Hair follicle dermal papilla cell (primary cell): ENCODE results near the gene NBPF3. TPM values are rescaled to one million over a fixed set of nuclear protein-coding genes. Genes with fewer than 3 reads are reported as not detected.

Experiments
- total RNA-seq: library from RNA; depleted of rRNA; stranded (reverse); fragments of >200 nt; gene quantifications from 2 replicates; pipeline ENCODE4 v1.2.3, GENCODE V29; 2012

NBPF3 gene, protein sequence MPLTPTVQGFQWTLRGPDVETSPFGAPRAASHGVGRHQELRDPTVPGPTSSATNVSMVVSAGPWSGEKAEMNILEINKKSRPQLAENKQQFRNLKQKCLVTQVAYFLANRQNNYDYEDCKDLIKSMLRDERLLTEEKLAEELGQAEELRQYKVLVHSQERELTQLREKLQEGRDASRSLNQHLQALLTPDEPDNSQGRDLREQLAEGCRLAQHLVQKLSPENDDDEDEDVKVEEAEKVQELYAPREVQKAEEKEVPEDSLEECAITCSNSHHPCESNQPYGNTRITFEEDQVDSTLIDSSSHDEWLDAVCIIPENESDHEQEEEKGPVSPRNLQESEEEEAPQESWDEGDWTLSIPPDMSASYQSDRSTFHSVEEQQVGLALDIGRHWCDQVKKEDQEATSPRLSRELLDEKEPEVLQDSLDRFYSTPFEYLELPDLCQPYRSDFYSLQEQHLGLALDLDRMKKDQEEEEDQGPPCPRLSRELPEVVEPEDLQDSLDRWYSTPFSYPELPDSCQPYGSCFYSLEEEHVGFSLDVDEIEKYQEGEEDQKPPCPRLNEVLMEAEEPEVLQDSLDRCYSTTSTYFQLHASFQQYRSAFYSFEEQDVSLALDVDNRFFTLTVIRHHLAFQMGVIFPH
- 24.7 and 29.3 TPM in 2 replicates for total RNA-seq

GRCh38 chr1:21439721-21440629 lies at the start of gene NBPF3:
Gene NBPF3, plus strand, starts transcription at chr1:21440137. Its CDS starts 4,950 bp downstream, at chr1:21445087.

GRCh38 chr1:21509351-21510112 lies 69.6 kb downstream of the NBPF3 start, which contains the start of gene ALPL:
Gene ALPL, plus strand, starts transcription at chr1:21509423. Its CDS starts 44,659 bp downstream, at chr1:21554082.

Other genes starting within 250 kb of the NBPF3 start
- gene ECE1, start 149.7 kb upstream of the NBPF3 start, total RNA-seq: 166 and 185 TPM in 2 replicates
- 4.9 and 14.4 TPM in 2 replicates for gene ALPL, start 69.3 kb downstream of the NBPF3 start, total RNA-seq
- gene RAP1GAP, start 229.2 kb downstream of the NBPF3 start, total RNA-seq: 0.16 and 0.24 TPM in 2 replicates